MM.1S (cell line): ENCODE measurements around the gene DNAJB4.

Experiments
- DNase-seq: peaks from one replicate; pipeline ENCODE4 v3.0.0-alpha.2; 2015
- H2AFZ ChIP-seq: fragments of 300-600 bp; sonication (generic); 2 replicates; pipeline ENCODE4 v1.6.0; 2016; ENCODE audit warnings: antibody characterized with exemption, low read length
- H3F3A ChIP-seq: fragments of 300-600 bp; sonication (generic); 2 replicates; pipeline ENCODE4 v1.6.1; 2016; ENCODE audit warnings: mild to moderate bottlenecking, antibody characterized with exemption, low read length, moderate library complexity, mixed read lengths; ENCODE audit not compliant: insufficient read depth
- H3K27ac ChIP-seq: fragments of 300-600 bp; sonication (generic); 2 replicates; pipeline ENCODE4 v1.5.1; 2016; ENCODE audit warnings: mild to moderate bottlenecking, low read length
- H3K27me3 ChIP-seq: fragments of 300-600 bp; sonication (generic); replicated peaks from 2 replicates; pipeline ENCODE4 v1.6.0; 2016; ENCODE audit warnings: low read length; ENCODE audit not compliant: insufficient read depth
- H3K36me3 ChIP-seq: fragments of 300-600 bp; sonication (generic); replicated peaks from 2 replicates; pipeline ENCODE4 v1.6.1; 2016; ENCODE audit warnings: mild to moderate bottlenecking, low read length, mixed read lengths; ENCODE audit not compliant: insufficient read depth
- H3K4me1 ChIP-seq: fragments of 300-600 bp; sonication (generic); 2 replicates; pipeline ENCODE4 v1.6.1; 2016; ENCODE audit warnings: low read length, mixed read lengths
- H3K4me2 ChIP-seq: fragments of 300-600 bp; sonication (generic); 2 replicates; pipeline ENCODE4 v1.6.0; 2016; ENCODE audit warnings: low read depth, low read length
- H3K4me3 ChIP-seq: fragments of 300-600 bp; sonication (generic); 2 replicates; pipeline ENCODE4 v1.5.1; 2016; ENCODE audit warnings: low read length, mixed read lengths
- H3K79me2 ChIP-seq: fragments of 300-600 bp; sonication (generic); 2 replicates; pipeline ENCODE4 v1.6.1; 2016; ENCODE audit warnings: mixed run types, low read length, mixed read lengths
- H3K9ac ChIP-seq: fragments of 300-600 bp; sonication (generic); 2 replicates; pipeline ENCODE4 v1.6.1; 2016; ENCODE audit warnings: low read length, mixed read lengths
- H3K9me2 ChIP-seq: fragments of 300-600 bp; sonication (generic); replicated peaks from 2 replicates; pipeline ENCODE4 v1.6.1; 2016; ENCODE audit warnings: mild to moderate bottlenecking, low read length, mixed read lengths; ENCODE audit not compliant: insufficient read depth
- H3K9me3 ChIP-seq: fragments of 300-600 bp; sonication (generic); replicated peaks from 2 replicates; pipeline ENCODE4 v1.6.1; 2016; ENCODE audit warnings: mild to moderate bottlenecking, low read length, mixed read lengths; ENCODE audit not compliant: insufficient read depth
- H4K20me1 ChIP-seq: fragments of 300-600 bp; sonication (generic); 2 replicates; pipeline ENCODE4 v1.6.1; 2016; ENCODE audit warnings: mild to moderate bottlenecking, low read length, moderate library complexity, mixed read lengths; ENCODE audit not compliant: insufficient read depth
- CTCF ChIP-seq: fragments of 300-600 bp; sonication (generic); IDR thresholded peaks from 2 replicates; pipeline ENCODE4 v1.5.1; 2016; ENCODE audit warnings: antibody characterized with exemption, low read length, mixed read lengths
- EZH2 ChIP-seq: fragments of 300-600 bp; sonication (generic); optimal IDR thresholded peaks from 2 replicates; pipeline ENCODE3; 2017; ENCODE audit warnings: low read depth, mild to moderate bottlenecking, antibody characterized with exemption, low read length, mixed read lengths
- EZH2phosphoT487 ChIP-seq: fragments of 300-600 bp; sonication (generic); IDR thresholded peaks from 2 replicates; pipeline ENCODE4 v1.6.1; 2018; ENCODE audit warnings: antibody characterized with exemption, low read length

The DNAJB4 gene

GRCh38 chr1:77970192-77970591 lies 34.5 kb upstream of the DNAJB4 start:
- Histone ChIP-seq H3K27me3 (no peaks in the 10 kb centered on the region), H2AFZ (no peak overlapping the region), H3K9ac (no peak overlapping the region), H3K9me3 (no peaks in the 10 kb centered on the region), H3K4me2 (no peak overlapping the region), H3F3A (no peaks in the 10 kb centered on the region), H3K79me2 (peaks cover 99% of the 10 kb centered on the region), H3K9me2 (no peaks in the 10 kb centered on the region), H3K27ac (no peak overlapping the region), H3K4me3 (no peak overlapping the region), H4K20me1 (peaks cover 81% of the 10 kb centered on the region), H3K4me1 (peaks cover 6% of the 10 kb centered on the region), H3K36me3 (peaks cover 45% of the 10 kb centered on the region)
- TF ChIP-seq EZH2phosphoT487 (no peak), CTCF (no peak), EZH2 (no peak)
- DNase-seq = no peak

- H2AFZ ChIP-seq = no peak overlapping the region
- peaks cover 5% of the 10 kb centered on the region; the same call in 1 of the 2 replicates for H3F3A ChIP-seq
- no peak for DNase-seq
- TF ChIP-seq EZH2 (no peak), CTCF (no peak), EZH2phosphoT487 (no peak)
- no peak overlapping the region for H3K9ac ChIP-seq
- no peak overlapping the region for H3K27ac ChIP-seq
- no peak overlapping the region for H3K4me2 ChIP-seq
- H4K20me1 ChIP-seq = peaks cover 97% of the 10 kb centered on the region
- H3K9me3 ChIP-seq = no peaks in the 10 kb centered on the region
- no peaks in the 10 kb centered on the region for H3K9me2 ChIP-seq
- no peak overlapping the region for H3K4me3 ChIP-seq
- peaks cover 100% of the 10 kb centered on the region for H3K79me2 ChIP-seq
- H3K27me3 ChIP-seq = no peaks in the 10 kb centered on the region
- peaks cover 20% of the 10 kb centered on the region for H3K4me1 ChIP-seq
- H3K36me3 ChIP-seq = peaks cover 29% of the 10 kb centered on the region
Observed at GRCh38 chr1:77972080-77972479, 32.7 kb upstream of the DNAJB4 start.

- Histone ChIP-seq H3K9me3 (no peaks in the 10 kb centered on the region), H3K4me3 (no peak overlapping the region), H2AFZ (no peak overlapping the region), H3K4me2 (peak overlapping the region; percentile 84), H4K20me1 (peaks cover 74% of the 10 kb centered on the region), H3K79me2 (peaks cover 95% of the 10 kb centered on the region), H3K9me2 (no peaks in the 10 kb centered on the region), H3K4me1 (peaks cover 20% of the 10 kb centered on the region), H3K9ac (no peak overlapping the region), H3K36me3 (peaks cover 6% of the 10 kb centered on the region; the same call in 1 of the 2 replicates), H3K27ac (no peak overlapping the region), H3F3A (peaks cover 21% of the 10 kb centered on the region), H3K27me3 (no peaks in the 10 kb centered on the region)
- TF ChIP-seq EZH2 (no peak), EZH2phosphoT487 (no peak), CTCF (no peak)
- no peak for DNase-seq
Observed at GRCh38 chr1:77975386-77975785, 29.4 kb upstream of the DNAJB4 start.
